GM21717 (cell line): Measurements from ENCODE around the gene RABL3.
"Not testable (repeated sequence)": the region's sequence is repeated elsewhere in the genome, so short reads cannot be mapped to it uniquely, and the experiment has no call there.

ENCODE experiments used
- ATAC-seq: cut with Tn5 transposase; IDR thresholded peaks from one replicate; pipeline ENCODE4 v1.9.1; 2021; ENCODE audit warnings: mild to moderate bottlenecking, moderate library complexity; ENCODE audit not compliant: unreplicated experiment

The RABL3 gene

DNA sequence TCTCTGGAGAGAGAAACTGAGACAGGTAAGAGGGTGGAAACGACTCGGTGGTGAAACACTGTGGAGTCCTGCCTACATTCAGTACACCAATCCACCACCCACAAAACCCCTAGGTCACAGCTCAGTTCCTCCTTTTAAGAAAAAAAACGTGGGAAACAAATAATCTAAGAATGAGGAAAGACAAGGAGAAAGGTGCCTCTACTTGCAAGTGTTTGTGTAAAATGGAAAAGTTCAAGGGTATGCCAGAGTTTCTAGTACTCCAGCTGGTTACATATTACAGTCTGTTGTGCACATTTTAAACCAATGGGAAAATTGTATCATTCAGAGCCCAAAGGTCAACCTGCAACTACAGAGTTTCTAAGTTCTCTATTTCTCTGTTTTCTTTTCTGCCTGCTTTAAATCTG, 92.5 kb downstream of the RABL3 start:
- no peak for ATAC-seq

- ATAC-seq, result no peak
These were observed 94.0 kb downstream of the RABL3 start for GRCh38 chr3:120648290-120648689.

DNA sequence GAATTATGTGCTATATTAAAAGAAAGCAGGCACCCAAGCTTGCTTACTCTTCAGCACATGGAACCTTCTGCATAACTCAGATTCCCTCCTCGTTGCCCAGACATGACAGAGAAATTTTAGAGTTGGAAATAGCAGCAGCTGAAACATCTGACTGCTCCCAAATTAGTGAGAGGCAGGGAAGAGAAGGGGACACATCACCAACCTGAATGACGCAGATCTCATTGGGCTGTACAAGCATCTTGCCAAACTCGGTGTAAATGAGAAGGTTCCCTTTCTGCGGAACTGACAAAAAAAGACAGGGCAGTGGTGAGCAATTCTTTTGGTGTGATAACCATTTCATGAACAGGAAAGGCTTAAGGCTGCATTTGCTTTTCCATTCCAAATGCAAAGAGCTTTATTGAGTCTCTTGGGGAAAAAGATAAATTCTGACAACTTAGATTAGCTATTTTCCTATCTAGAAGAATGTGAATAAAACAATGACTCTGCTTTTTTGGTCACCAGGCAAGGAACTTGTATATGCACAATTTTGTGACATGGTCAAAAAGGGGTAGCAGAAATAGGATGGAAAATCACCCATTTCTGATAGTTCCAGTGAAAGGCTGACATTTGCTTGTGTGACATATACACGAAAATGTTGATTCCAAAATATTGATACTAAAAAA, 95.4 kb downstream of the RABL3 start:
- ATAC-seq, result no peak

- ATAC-seq, result no peak
These were observed 97.1 kb downstream of the RABL3 start for GRCh38 chr3:120645083-120645845.

DNA sequence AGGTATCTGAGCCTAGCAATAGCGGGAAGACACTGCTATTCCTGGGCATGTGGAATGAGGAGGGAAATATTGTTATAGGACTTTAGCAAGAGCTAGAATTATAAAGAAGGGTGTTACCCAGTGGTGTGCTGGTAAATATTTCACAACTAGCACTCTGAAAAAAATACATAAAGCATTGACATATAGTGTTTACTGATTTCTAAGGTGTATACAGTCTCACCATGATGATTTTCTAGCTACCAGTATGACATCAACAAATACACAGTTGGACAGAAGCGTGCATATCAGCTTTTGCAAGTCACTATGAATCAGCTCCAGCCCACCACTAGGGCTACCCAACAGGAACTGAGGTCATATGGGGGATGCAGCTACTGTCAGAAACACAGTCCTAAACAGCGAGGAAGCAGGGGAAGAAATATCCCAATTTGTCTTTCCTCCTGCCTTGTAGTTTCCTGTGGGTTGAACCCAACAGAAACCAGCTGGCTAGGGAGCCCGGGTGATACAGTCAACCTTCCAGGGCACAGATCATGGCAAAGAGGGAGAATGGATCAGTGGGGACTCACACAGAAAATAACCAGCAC, 99.9 kb downstream of the RABL3 start:
- no peak for ATAC-seq

DNA sequence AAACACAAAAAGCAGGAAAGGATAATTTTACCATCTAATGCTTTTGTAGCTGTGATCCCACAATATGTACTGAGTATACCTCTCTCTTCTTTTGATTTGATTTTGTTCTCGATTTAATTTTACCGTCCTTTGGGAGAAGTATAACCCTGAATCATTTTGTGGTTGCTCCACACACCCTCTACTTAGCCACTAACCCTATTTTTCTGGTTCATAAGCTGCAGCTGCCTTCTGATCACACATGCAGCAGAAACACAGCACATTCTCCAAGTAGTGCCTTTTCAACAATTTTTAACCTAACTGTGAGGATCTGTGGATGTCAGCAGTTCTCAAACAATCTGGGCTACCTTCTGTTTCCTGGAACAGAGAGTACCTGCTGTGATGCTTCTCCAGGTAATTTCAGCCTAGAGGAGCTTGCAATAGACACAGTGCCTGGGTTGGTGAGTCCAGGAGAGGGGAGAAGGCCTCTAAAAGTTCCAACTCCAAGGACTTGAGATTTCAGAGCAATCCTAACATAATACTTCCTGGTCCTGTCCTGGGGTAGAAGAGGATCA, 100.5 kb downstream of the RABL3 start:
- ATAC-seq, result no peak

DNA sequence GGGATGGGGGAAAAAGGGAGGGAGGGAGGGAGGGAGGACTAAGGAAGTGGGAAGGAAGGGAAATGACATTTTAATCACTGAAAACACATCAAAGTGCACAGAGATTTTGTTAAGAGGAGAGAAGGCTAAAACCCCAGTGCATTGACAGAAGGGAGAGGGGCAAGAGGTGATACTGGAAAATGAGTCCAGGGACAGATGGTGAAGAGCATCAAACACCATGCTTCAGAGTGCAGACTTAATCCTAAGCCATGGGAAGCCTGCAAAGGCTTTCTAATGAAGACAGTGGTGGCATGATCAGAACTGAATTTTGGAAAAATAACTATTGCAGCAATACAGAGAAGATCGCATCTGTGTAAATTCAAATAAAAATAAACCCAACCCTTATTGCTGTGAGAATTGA, 102.1 kb downstream of the RABL3 start:
- no peak for ATAC-seq

DNA sequence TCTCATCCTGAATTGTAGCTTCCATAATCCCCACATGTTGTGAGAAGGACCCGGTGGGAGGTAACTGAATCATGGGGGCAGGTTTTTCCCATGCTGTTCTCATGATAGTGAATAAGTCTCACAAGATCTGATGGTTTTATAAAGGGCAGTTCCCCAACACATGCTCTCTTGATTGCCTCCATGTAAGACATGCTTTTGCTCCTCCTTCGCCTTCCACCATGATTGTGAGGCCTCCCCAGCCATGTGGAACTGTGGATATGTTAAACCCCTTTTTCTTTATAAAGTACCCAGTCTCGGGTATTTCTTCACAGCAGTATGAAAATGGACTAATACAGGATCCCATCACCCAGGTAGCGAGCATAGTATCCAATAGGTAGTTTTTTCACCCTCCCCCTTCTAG, 103.5 kb downstream of the RABL3 start:
- not testable (repeated sequence) for ATAC-seq

DNA sequence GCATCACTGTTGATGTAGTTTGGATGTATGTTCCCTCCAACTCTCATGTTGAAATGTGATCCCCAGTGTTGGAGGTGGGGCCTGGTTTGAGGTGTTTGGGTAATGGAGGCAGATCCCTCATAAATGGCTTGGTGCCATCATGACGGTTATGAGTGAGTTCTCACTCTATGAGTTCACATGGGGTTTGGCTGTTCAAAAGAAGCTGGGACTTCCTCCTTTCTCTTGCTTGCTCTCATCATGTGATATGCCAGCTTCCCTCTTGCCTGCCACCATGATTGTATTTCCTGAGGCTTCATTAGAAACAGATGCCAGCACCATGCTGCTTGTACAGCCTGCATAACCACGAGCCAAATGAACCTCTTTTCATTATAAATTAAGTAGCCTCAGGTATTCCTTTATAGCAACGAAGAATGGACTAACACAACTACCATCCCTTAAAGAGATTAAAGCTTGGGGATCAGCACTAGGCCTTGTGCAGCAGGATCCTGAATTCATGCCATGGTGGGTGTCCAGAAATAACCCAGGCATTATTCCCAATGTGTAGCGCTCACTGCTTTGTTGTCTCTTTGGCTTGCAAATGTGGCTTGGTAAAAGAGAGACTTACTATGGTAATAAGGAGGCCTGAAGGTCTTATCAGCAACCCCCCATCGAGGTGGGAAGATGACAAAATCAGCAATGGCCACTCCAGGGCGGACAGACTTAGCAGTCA, 104.3 kb downstream of the RABL3 start:
- no peak for ATAC-seq

GRCh38 chr3:120636795-120637401, 105.4 kb downstream of the RABL3 start:
- no peak for ATAC-seq
